ENCODE data around the gene COL4A2.

GRCh38 chr13:110397436-110398115 lies 90.5 kb downstream of the COL4A2 start:
- TF ChIP-seq CTCF (IDR thresholded peaks at IDR 0.05) (no peak), POLR2A (IDR thresholded peaks at IDR 0.05) (no peak)
